Peyer's patch (tissue), 4 donors: ENCODE measurements around the gene APOE.

Source experiments
- POLR2A ChIP-seq, 2 donors: fragments of 450-650 bp; IDR thresholded peaks; one replicate each; pipeline ENCODE4 v1.5.1; 2017; ENCODE audit warnings: antibody characterized with exemption in 2 of 2, mild to moderate bottlenecking in 2 of 2, moderate library complexity in 2 of 2
- TF ChIP-seq, protein P1 (sequence below), 6 experiments: fragments of 450-650 bp in 4 of 6; fragments of 200-600 bp in 2 of 6; sonication (generic) in 1 of 6; IDR thresholded peaks; one replicate each; pipeline ENCODE4 v1.5.1; 2017 to 2019; ENCODE audit warnings: antibody characterized with exemption in 6 of 6, mild to moderate bottlenecking in 3 of 6, moderate library complexity in 1 of 6

DNA sequence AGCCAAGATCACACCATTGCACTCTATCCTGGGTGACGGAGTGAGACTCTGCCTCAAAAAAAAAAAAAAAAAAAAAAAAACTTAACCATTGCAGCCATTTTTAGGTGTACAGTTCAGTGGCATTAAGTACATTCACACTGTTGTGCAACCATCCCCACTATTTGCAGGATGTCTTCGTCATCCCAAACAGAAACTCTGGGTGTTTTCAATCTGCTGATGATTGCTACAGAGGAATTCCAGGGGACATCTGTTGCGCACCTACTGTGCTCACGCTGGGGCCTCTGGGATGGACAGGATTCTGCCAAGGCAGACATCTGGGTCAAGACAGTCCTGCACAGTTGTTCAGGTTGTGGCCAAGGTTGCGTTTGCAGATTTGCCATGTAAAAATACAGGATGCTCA, 34.1 kb downstream of the APOE start:
- TF ChIP-seq, protein P1, sequence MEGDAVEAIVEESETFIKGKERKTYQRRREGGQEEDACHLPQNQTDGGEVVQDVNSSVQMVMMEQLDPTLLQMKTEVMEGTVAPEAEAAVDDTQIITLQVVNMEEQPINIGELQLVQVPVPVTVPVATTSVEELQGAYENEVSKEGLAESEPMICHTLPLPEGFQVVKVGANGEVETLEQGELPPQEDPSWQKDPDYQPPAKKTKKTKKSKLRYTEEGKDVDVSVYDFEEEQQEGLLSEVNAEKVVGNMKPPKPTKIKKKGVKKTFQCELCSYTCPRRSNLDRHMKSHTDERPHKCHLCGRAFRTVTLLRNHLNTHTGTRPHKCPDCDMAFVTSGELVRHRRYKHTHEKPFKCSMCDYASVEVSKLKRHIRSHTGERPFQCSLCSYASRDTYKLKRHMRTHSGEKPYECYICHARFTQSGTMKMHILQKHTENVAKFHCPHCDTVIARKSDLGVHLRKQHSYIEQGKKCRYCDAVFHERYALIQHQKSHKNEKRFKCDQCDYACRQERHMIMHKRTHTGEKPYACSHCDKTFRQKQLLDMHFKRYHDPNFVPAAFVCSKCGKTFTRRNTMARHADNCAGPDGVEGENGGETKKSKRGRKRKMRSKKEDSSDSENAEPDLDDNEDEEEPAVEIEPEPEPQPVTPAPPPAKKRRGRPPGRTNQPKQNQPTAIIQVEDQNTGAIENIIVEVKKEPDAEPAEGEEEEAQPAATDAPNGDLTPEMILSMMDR (IDR thresholded peaks at IDR 0.05): no peak
- no peak for TF ChIP-seq POLR2A (IDR thresholded peaks at IDR 0.05)
